ENCODE measurements around the gene GUCD1. TPM values are rescaled to one million over a fixed set of nuclear protein-coding genes. Genes with fewer than 3 reads are reported as not detected.

GUCD1 gene
- total RNA-seq, 1 experiment from 2014 or later, result 87.4 TPM

- H3K23ac ChIP-seq (ENCODE audit: insufficient read length, low read depth, low read length), result no peak within 1 kb of the TSS
- peaks cover 16% of the 10 kb centered on the region for H3K23me2 ChIP-seq (ENCODE audit: insufficient read length, low read depth, low read length, poor library complexity, severe bottlenecking)
- H2BK20ac ChIP-seq (ENCODE audit: low read depth, low read length, poor library complexity, severe bottlenecking), result no peak within 1 kb of the TSS
- peak within 1 kb of the TSS; percentile 94 for H3K9ac ChIP-seq (ENCODE audit: extremely low read depth, insufficient read length, low read length)
- H3T11ph ChIP-seq (ENCODE audit: low read length), result no peak within 1 kb of the TSS
- peak; percentile 99 for DNase-seq
- peak within 1 kb of the TSS; percentile 92 for H3K18ac ChIP-seq (ENCODE audit: insufficient read length, low read depth, low read length)
- Mint-ChIP-seq H3K4me1 (peaks cover 27 to 33% of the 10 kb centered on the region in 2 experiments), H3K9me3 (peaks cover 2% of the 10 kb centered on the region in 2 experiments; a peak in 3 of 5 replicates), H3K27me3 (ENCODE audit: low read depth) (no peaks in the 10 kb centered on the region), H3K27ac (peak within 1 kb of the TSS; percentile 99 to 100 (median 100)), H3K36me3 (ENCODE audit: insufficient read depth in 1 of 3, low read depth in 3 of 3) (peaks cover 29 to 36% (median 35%) of the 10 kb centered on the region in 3 experiments), H3K4me3 (peak within 1 kb of the TSS; percentile 99)
- H3K9me3 ChIP-seq (ENCODE audit: control insufficient read depth, low read depth, low read length), result no peaks in the 10 kb centered on the region
- H3K4ac ChIP-seq (ENCODE audit: low read depth, low read length), result no peak within 1 kb of the TSS; the same call in 1 of the 2 replicates
- WGBS (ENCODE audit: extremely low coverage, insufficient read length, low lambda C conversion rate), result no CpG with 5 or more reads among the region's 59 CpGs
- H3K79me1 ChIP-seq (ENCODE audit: insufficient read depth, low read depth, low read length, poor library complexity, severe bottlenecking), result peaks cover 9% of the 10 kb centered on the region
- no peak within 1 kb of the TSS for H2AK5ac ChIP-seq (ENCODE audit: insufficient read length, low read length)
- H2AFZ ChIP-seq (ENCODE audit: low read length), result no peak within 1 kb of the TSS
- H2BK5ac ChIP-seq (ENCODE audit: insufficient read length, low read length), result no peak within 1 kb of the TSS
- H4K8ac ChIP-seq (replicated peaks; ENCODE audit: insufficient read length, low read depth, low read length), result no peak within 1 kb of the TSS
- peak within 1 kb of the TSS; percentile 96 for H3K14ac ChIP-seq (ENCODE audit: insufficient read depth, low read length)
- peak within 1 kb of the TSS; percentile 53 for H3K27ac ChIP-seq (ENCODE audit: insufficient read length, low read depth, low read length)
- no peak within 1 kb of the TSS for H2BK15ac ChIP-seq (ENCODE audit: low read depth, low read length)
- no peak for TF ChIP-seq CTCF (conservative IDR thresholded peaks at IDR 0.05)
- H4K91ac ChIP-seq (ENCODE audit: insufficient read length, low read depth, low read length), result no peak within 1 kb of the TSS
- H2BK120ac ChIP-seq (ENCODE audit: low read depth, low read length, poor library complexity, severe bottlenecking), result no peak within 1 kb of the TSS
- no peak within 1 kb of the TSS for H2BK12ac ChIP-seq (ENCODE audit: insufficient read length, low read depth, low read length)
- H4K5ac ChIP-seq (ENCODE audit: insufficient read length, low read depth, low read length), result no peak within 1 kb of the TSS
- H3K56ac ChIP-seq (ENCODE audit: insufficient read length, low read depth, low read length), result no peak within 1 kb of the TSS
- H3K79me2 ChIP-seq (ENCODE audit: insufficient read depth, low read length), result peaks cover 47% of the 10 kb centered on the region; the same call in 1 of the 2 replicates
- peak within 1 kb of the TSS; percentile 90 for H3K4me2 ChIP-seq (ENCODE audit: insufficient read depth, insufficient read length, low read length)
- peaks cover 3% of the 10 kb centered on the region for H3K4me1 ChIP-seq (ENCODE audit: insufficient read depth, low read length)
- no peaks in the 10 kb centered on the region for H3K27me3 ChIP-seq (ENCODE audit: insufficient read depth, low read length)
- H4K20me1 ChIP-seq (ENCODE audit: control insufficient read depth, insufficient read depth, insufficient read length), result peaks cover 2% of the 10 kb centered on the region
Observed at GRCh38 chr22:24555165-24556039, 464 bp upstream of the GUCD1 start, which contains the start of gene SNRPD3. Gene SNRPD3 (plus strand): TSS chr22:24555999. CDS start chr22:24557675, 1,676 bp downstream.
